ENCODE data around the gene HSDL2. TPM values are rescaled to one million over a fixed set of nuclear protein-coding genes. Genes with fewer than 3 reads are reported as not detected.
A peak's percentile ranks its signal among the peaks of the same experiment; 100 is the strongest.

HSDL2 gene
- total and polyA plus RNA-seq, 2 donors from 2014 or later, result 30.2 to 67.0 TPM

DNA sequence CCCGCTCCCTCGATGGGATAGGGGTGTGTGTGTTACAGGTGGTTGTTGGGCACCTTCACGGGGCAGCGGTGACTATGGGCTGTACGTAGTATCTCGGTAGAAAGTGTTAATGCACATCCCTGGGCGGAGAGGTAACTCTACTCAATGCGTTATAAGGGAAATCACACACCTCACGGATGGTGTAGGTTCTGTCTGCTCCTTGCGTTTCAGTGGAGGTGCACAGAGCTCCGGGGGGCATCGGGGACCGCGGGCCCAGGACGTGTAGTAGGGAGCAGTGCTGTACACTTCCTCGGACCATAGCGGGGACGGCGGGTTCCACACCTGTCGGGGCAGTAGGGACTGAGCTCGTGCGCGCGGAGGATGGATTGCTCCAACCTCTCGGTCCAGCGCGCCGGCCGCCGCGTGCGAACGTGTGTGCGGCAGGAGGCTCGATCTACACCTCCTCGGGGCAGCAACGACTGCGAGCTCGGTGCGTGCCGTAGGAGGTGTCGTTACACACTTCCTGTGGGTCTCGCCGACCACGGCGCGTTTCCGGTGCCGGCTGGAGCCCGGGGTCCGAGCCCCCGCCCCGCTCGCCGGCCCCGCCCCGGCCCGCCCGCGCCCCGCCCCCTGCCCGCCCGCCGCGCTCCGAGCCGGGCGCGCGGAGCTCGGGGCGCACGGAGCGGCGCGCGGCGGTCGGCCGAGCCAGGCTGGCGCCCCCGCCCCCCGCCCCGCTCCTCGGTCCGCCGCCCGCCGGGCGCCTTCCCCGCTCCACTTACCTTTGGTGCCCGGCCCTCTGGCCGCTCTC is 106.5 kb downstream of the HSDL2 start, which contains the start of gene KIAA1958:
TSS of gene KIAA1958 (plus strand) at position 607 of the 787 bp plus-strand sequence. CDS start 87,254 bp downstream, outside the sequence.
- Histone ChIP-seq H3K4me3 (ENCODE audit: low read length in 3 of 3) (peak within 1 kb of the TSS; percentile 85 to 91 (median 88)), H3K4me1 (ENCODE audit: control insufficient read depth in 2 of 3, insufficient read depth in 2 of 3, low read depth in 1 of 3, low read length in 3 of 3) (peaks cover 0 to 10% (median 6%) of the 10 kb centered on the region in 3 donors), H3K9me3 (ENCODE audit: control insufficient read depth in 2 of 3, insufficient read depth in 1 of 3, low read length in 3 of 3) (no peaks in the 10 kb centered on the region), H3K27me3 (ENCODE audit: control insufficient read depth, insufficient read depth, low read length) (no peaks in the 10 kb centered on the region), H3K27ac (ENCODE audit: low read depth in 2 of 2, low read length in 2 of 2) (peak within 1 kb of the TSS; percentile 76 to 85), H3K36me3 (ENCODE audit: control insufficient read depth in 2 of 3, insufficient read depth in 3 of 3, low read length in 3 of 3) (no peaks in the 10 kb centered on the region), H3K9ac (ENCODE audit: low read length in 3 of 3) (peak within 1 kb of the TSS; percentile 50 to 82 (median 73))
- TF ChIP-seq, protein P1, sequence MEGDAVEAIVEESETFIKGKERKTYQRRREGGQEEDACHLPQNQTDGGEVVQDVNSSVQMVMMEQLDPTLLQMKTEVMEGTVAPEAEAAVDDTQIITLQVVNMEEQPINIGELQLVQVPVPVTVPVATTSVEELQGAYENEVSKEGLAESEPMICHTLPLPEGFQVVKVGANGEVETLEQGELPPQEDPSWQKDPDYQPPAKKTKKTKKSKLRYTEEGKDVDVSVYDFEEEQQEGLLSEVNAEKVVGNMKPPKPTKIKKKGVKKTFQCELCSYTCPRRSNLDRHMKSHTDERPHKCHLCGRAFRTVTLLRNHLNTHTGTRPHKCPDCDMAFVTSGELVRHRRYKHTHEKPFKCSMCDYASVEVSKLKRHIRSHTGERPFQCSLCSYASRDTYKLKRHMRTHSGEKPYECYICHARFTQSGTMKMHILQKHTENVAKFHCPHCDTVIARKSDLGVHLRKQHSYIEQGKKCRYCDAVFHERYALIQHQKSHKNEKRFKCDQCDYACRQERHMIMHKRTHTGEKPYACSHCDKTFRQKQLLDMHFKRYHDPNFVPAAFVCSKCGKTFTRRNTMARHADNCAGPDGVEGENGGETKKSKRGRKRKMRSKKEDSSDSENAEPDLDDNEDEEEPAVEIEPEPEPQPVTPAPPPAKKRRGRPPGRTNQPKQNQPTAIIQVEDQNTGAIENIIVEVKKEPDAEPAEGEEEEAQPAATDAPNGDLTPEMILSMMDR (IDR thresholded peaks at IDR 0.05; ENCODE audit: borderline replicate concordance, extremely low read depth, insufficient read depth), result no peak
- intact Hi-C loops (cut with DNase I), result no loop called here
- DNase-seq (peak; percentile 87 to 95 (median 92)), FAIRE-seq (no peak)

DNA sequence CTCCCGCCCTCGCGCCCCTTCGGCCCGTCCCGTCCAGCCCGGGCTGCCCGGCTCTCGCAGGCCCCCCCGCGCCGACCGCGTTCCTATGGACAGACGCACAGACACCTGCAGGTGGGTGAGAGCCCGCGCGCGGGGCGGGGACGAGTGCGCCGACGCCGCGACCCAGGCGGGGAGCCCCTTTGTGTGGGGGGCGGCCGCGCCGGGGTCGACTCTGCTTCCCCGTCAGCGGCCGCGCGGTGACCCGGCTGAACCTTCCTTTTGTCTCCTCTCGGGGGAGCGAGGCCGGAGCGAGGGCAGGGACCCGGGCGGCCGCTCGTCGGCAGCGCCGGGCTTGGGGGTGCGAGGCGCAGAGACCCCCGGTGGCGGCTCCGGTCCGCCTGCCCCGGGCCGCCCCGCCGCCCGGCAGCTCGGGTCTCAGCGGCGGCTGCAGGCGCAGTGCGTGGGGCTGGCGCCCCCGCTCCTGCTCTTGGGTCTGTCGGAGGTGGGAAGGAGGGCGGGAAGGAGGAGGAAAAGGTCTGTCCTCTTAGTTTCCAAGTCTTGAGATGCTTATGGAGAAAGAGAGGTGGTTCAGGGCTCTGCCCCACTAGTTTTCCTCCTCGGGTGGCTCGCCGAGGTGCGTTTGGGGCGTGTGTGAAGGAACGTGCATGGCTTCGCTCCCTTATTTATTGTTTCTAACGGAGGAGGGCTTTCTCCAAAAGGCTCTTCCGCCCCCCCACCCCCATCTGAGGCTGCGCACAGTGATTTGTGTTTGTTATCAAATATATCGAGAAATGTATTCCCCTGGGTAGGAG is 107.3 kb downstream of the HSDL2 start:
- Histone ChIP-seq H3K9ac (ENCODE audit: low read length in 3 of 3) (peak overlapping the region; percentile 11 to 82 (median 73)), H3K27ac (ENCODE audit: low read depth in 2 of 2, low read length in 2 of 2) (peak overlapping the region; percentile 76 to 85), H3K4me1 (ENCODE audit: control insufficient read depth in 2 of 3, insufficient read depth in 2 of 3, low read depth in 1 of 3, low read length in 3 of 3) (peaks cover 0 to 18% (median 9%) of the 10 kb centered on the region in 3 donors), H3K9me3 (ENCODE audit: control insufficient read depth in 2 of 3, insufficient read depth in 1 of 3, low read length in 3 of 3) (no peaks in the 10 kb centered on the region), H3K36me3 (ENCODE audit: control insufficient read depth in 2 of 3, insufficient read depth in 3 of 3, low read length in 3 of 3) (no peaks in the 10 kb centered on the region), H3K4me3 (ENCODE audit: low read length in 3 of 3) (peak overlapping the region; percentile 81 to 85 (median 82)), H3K27me3 (ENCODE audit: control insufficient read depth, insufficient read depth, low read length) (no peaks in the 10 kb centered on the region)
- DNase-seq (peak; percentile 67 to 89 (median 80)), FAIRE-seq (no peak)
- TF ChIP-seq, protein P1 (IDR thresholded peaks at IDR 0.05; ENCODE audit: borderline replicate concordance, extremely low read depth, insufficient read depth), result no peak
- intact Hi-C loops (cut with DNase I), result no loop called here

DNA sequence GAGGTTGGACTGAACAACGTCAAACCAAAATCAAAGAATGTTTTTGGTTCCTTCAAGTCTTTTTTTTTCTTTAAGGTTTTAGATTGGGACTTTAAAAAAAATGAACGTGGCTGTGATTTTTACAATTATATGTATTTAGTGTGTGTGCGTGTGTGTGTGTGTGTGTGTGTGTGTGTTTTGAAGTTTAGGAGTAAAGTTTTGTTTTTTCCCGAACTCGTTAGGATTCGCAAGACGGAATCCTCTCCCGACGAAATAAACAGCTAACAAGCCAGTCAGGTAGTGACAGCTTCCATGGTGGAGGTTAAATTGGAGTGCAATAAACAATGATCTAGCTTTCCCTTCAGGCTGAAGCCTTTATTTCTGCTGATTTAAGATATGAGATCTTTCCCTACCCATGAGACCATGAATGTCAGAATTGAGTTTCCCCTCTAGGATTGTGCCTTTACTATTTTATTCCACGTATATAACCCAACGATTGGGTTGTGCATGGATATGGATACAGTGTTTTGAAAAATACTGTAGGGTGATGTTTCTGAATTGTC is 108.0 kb downstream of the HSDL2 start:
- H3K4me1 ChIP-seq (ENCODE audit: control insufficient read depth in 2 of 3, insufficient read depth in 2 of 3, low read depth in 1 of 3, low read length in 3 of 3), result peaks cover 0 to 21% (median 11%) of the 10 kb centered on the region in 3 donors
- no peaks in the 10 kb centered on the region for H3K36me3 ChIP-seq (ENCODE audit: control insufficient read depth in 2 of 3, insufficient read depth in 3 of 3, low read length in 3 of 3)
- TF ChIP-seq, protein P1 (IDR thresholded peaks at IDR 0.05; ENCODE audit: borderline replicate concordance, extremely low read depth, insufficient read depth), result no peak
- H3K4me3 ChIP-seq (ENCODE audit: low read length in 3 of 3), result peak overlapping the region; percentile 81 to 85 (median 82)
- H3K27me3 ChIP-seq (ENCODE audit: control insufficient read depth, insufficient read depth, low read length), result no peaks in the 10 kb centered on the region
- H3K9me3 ChIP-seq (ENCODE audit: control insufficient read depth in 2 of 3, insufficient read depth in 1 of 3, low read length in 3 of 3), result no peaks in the 10 kb centered on the region
- FAIRE-seq (no peak), DNase-seq (peak in 3 of 5 donors; percentile 14 to 55 (median 54))
- peak overlapping the region; percentile 76 to 85 for H3K27ac ChIP-seq (ENCODE audit: low read depth in 2 of 2, low read length in 2 of 2)
- H3K9ac ChIP-seq (ENCODE audit: low read length in 3 of 3), result peak overlapping the region; percentile 45 to 82 (median 73)
- intact Hi-C loops (cut with DNase I), result no loop called here

Data from kidney (tissue), 14 donors.